KMS-11 (cell line): ENCODE data around the gene PDE3A.

Experiments
- H2AFZ ChIP-seq: fragments of 200-600 bp; sonication (generic); 2 replicates; pipeline ENCODE4 v1.6.1; 2016; ENCODE audit warnings: antibody characterized with exemption, mixed run types, low read depth
- H3K27ac ChIP-seq: fragments of 200-600 bp; sonication (generic); 2 replicates; pipeline ENCODE4 v1.6.1; 2016; ENCODE audit warnings: mild to moderate bottlenecking, mixed run types
- H3K27me3 ChIP-seq: fragments of 200-600 bp; sonication (generic); 2 replicates; pipeline ENCODE4 v1.6.1; 2017; ENCODE audit warnings: mild to moderate bottlenecking, low read depth, mixed run types, moderate library complexity; ENCODE audit not compliant: insufficient read depth
- H3K36me3 ChIP-seq: fragments of 200-600 bp; sonication (generic); 2 replicates; pipeline ENCODE4 v1.6.1; 2017; ENCODE audit warnings: mild to moderate bottlenecking, mixed run types; ENCODE audit not compliant: insufficient read depth
- H3K4me1 ChIP-seq: fragments of 200-600 bp; sonication (generic); 2 replicates; pipeline ENCODE4 v1.6.1; 2016; ENCODE audit warnings: mild to moderate bottlenecking, low read depth, mixed run types; ENCODE audit not compliant: poor library complexity, severe bottlenecking
- H3K4me2 ChIP-seq: fragments of 200-600 bp; sonication (generic); 2 replicates; pipeline ENCODE4 v1.7.0; 2016; ENCODE audit warnings: mild to moderate bottlenecking, mixed run types
- H3K4me3 ChIP-seq: fragments of 200-600 bp; sonication (generic); IDR thresholded peaks from 2 replicates; pipeline ENCODE4 v1.6.1; 2017; ENCODE audit warnings: low read depth, low read length, mixed read lengths; ENCODE audit not compliant: insufficient read depth
- H3K79me2 ChIP-seq: fragments of 200-600 bp; sonication (generic); 2 replicates; pipeline ENCODE4 v1.6.1; 2016; ENCODE audit warnings: low read depth, mixed run types; ENCODE audit not compliant: insufficient read depth
- H3K9ac ChIP-seq: fragments of 200-600 bp; sonication (generic); 2 replicates; pipeline ENCODE4 v1.6.1; 2016; ENCODE audit warnings: mild to moderate bottlenecking, mixed run types
- H4K20me1 ChIP-seq: fragments of 200-600 bp; sonication (generic); 2 replicates; pipeline ENCODE4 v1.6.1; 2016; ENCODE audit warnings: mild to moderate bottlenecking, mixed run types; ENCODE audit not compliant: insufficient read depth
- CTCF ChIP-seq: fragments of 200-600 bp; sonication (generic); conservative IDR thresholded peaks from 2 replicates; pipeline ENCODE4 v1.6.1; 2017; ENCODE audit warnings: low read depth, mild to moderate bottlenecking, antibody characterized with exemption, low read length, moderate library complexity, mixed read lengths

Gene PDE3A

GRCh38 chr12:20473133-20473532, 104.8 kb downstream of the PDE3A start:
- Histone ChIP-seq H3K36me3 (no peaks in the 10 kb centered on the region), H3K4me3 (no peak overlapping the region), H3K27me3 (no peaks in the 10 kb centered on the region), H3K9ac (no peak overlapping the region), H3K4me1 (no peaks in the 10 kb centered on the region), H3K27ac (no peak overlapping the region), H4K20me1 (no peaks in the 10 kb centered on the region), H2AFZ (no peak overlapping the region), H3K4me2 (no peak overlapping the region), H3K79me2 (no peaks in the 10 kb centered on the region)
- no peak for TF ChIP-seq CTCF

GRCh38 chr12:20474016-20474415, 105.7 kb downstream of the PDE3A start:
- Histone ChIP-seq H3K4me1 (no peaks in the 10 kb centered on the region), H3K79me2 (no peaks in the 10 kb centered on the region), H3K4me3 (no peak overlapping the region), H3K27me3 (no peaks in the 10 kb centered on the region), H3K4me2 (no peak overlapping the region), H2AFZ (no peak overlapping the region), H3K9ac (no peak overlapping the region), H3K36me3 (no peaks in the 10 kb centered on the region), H3K27ac (no peak overlapping the region), H4K20me1 (no peaks in the 10 kb centered on the region)
- no peak for TF ChIP-seq CTCF

GRCh38 chr12:20474443-20474842, 106.1 kb downstream of the PDE3A start:
- no peaks in the 10 kb centered on the region for H3K36me3 ChIP-seq
- no peak overlapping the region for H3K9ac ChIP-seq
- TF ChIP-seq CTCF = no peak
- H2AFZ ChIP-seq = no peak overlapping the region
- H3K79me2 ChIP-seq = no peaks in the 10 kb centered on the region
- H3K4me1 ChIP-seq = no peaks in the 10 kb centered on the region
- H3K27ac ChIP-seq = no peak overlapping the region
- no peak overlapping the region for H3K4me3 ChIP-seq
- no peaks in the 10 kb centered on the region for H3K27me3 ChIP-seq
- H4K20me1 ChIP-seq = no peaks in the 10 kb centered on the region
- H3K4me2 ChIP-seq = no peak overlapping the region

- no peak overlapping the region for H2AFZ ChIP-seq
- no peaks in the 10 kb centered on the region for H3K27me3 ChIP-seq
- H3K27ac ChIP-seq = no peak overlapping the region
- TF ChIP-seq CTCF = no peak
- no peaks in the 10 kb centered on the region for H3K36me3 ChIP-seq
- H3K9ac ChIP-seq = no peak overlapping the region
- no peak overlapping the region for H3K4me3 ChIP-seq
- no peaks in the 10 kb centered on the region for H3K79me2 ChIP-seq
- no peaks in the 10 kb centered on the region for H4K20me1 ChIP-seq
- H3K4me2 ChIP-seq = no peak overlapping the region
- H3K4me1 ChIP-seq = no peaks in the 10 kb centered on the region
Measured at GRCh38 chr12:20475542-20475941, 107.2 kb downstream of the PDE3A start.

GRCh38 chr12:20476551-20476950, 108.2 kb downstream of the PDE3A start:
- Histone ChIP-seq H3K79me2 (no peaks in the 10 kb centered on the region), H3K4me1 (no peaks in the 10 kb centered on the region), H3K27ac (no peak overlapping the region), H2AFZ (no peak overlapping the region), H3K36me3 (no peaks in the 10 kb centered on the region), H3K4me2 (no peak overlapping the region), H3K4me3 (no peak overlapping the region), H4K20me1 (no peaks in the 10 kb centered on the region), H3K27me3 (no peaks in the 10 kb centered on the region), H3K9ac (no peak overlapping the region)
- no peak for TF ChIP-seq CTCF
